ENCODE data around the gene EVI5. TPM values are rescaled to one million over a fixed set of nuclear protein-coding genes. Genes with fewer than 3 reads are reported as not detected.
"Not testable (repeated sequence)": the region's sequence is repeated elsewhere in the genome, so short reads cannot be mapped to it uniquely, and the experiment has no call there.

The EVI5 gene
- total RNA-seq, 1 experiment from 2014 or later: 11.4 TPM

DNA sequence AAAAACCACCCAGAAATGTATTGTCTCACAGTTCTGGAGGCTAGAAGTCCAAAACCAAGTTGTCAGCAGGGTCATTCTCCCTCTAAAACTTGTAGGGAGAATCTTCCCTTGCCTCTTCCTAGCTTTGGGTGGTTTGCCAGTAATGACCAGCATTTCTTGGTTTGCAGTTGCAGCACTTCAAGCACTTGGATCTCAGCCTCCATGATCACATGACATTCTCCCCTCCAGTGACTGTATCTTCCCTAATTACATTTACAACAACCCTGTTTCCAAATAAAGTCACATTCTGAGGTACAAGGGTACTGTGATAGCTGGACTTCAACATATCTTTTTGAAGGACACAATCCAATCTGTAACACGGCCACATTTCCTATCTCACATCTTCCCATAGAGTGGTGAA, 37.2 kb downstream of the EVI5 start:
- no peak for TF ChIP-seq CREB1 (CRISPR knock-in tag; IDR thresholded peaks at IDR 0.05)
- TF ChIP-seq, protein P1, sequence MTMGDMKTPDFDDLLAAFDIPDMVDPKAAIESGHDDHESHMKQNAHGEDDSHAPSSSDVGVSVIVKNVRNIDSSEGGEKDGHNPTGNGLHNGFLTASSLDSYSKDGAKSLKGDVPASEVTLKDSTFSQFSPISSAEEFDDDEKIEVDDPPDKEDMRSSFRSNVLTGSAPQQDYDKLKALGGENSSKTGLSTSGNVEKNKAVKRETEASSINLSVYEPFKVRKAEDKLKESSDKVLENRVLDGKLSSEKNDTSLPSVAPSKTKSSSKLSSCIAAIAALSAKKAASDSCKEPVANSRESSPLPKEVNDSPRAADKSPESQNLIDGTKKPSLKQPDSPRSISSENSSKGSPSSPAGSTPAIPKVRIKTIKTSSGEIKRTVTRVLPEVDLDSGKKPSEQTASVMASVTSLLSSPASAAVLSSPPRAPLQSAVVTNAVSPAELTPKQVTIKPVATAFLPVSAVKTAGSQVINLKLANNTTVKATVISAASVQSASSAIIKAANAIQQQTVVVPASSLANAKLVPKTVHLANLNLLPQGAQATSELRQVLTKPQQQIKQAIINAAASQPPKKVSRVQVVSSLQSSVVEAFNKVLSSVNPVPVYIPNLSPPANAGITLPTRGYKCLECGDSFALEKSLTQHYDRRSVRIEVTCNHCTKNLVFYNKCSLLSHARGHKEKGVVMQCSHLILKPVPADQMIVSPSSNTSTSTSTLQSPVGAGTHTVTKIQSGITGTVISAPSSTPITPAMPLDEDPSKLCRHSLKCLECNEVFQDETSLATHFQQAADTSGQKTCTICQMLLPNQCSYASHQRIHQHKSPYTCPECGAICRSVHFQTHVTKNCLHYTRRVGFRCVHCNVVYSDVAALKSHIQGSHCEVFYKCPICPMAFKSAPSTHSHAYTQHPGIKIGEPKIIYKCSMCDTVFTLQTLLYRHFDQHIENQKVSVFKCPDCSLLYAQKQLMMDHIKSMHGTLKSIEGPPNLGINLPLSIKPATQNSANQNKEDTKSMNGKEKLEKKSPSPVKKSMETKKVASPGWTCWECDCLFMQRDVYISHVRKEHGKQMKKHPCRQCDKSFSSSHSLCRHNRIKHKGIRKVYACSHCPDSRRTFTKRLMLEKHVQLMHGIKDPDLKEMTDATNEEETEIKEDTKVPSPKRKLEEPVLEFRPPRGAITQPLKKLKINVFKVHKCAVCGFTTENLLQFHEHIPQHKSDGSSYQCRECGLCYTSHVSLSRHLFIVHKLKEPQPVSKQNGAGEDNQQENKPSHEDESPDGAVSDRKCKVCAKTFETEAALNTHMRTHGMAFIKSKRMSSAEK (CRISPR knock-in tag; IDR thresholded peaks at IDR 0.05; ENCODE audit: borderline replicate concordance): no peak
- ChIA-PET CTCF (interaction anchor here (0.7 to 4.2 kb wide), 8 partner anchors 8 to 437 kb away, joined by 3 to 99 read pairs (median 10); partner anchors contain the start of genes EVI5 and RPL5), POLR2A (no interaction called here)
- no peaks in the 10 kb centered on the region for H3K27me3 Mint-ChIP-seq (ENCODE audit: low read depth)
- H3K27ac Mint-ChIP-seq: no peak overlapping the region
- ATAC-seq (no peak), DNase-seq (ENCODE audit: low spot score) (no peak)
- no peaks in the 10 kb centered on the region for H3K36me3 Mint-ChIP-seq
- H3K4me1 Mint-ChIP-seq: no peaks in the 10 kb centered on the region
- H3K4me3 Mint-ChIP-seq: no peak overlapping the region
- no peaks in the 10 kb centered on the region for H3K9me3 Mint-ChIP-seq

DNA sequence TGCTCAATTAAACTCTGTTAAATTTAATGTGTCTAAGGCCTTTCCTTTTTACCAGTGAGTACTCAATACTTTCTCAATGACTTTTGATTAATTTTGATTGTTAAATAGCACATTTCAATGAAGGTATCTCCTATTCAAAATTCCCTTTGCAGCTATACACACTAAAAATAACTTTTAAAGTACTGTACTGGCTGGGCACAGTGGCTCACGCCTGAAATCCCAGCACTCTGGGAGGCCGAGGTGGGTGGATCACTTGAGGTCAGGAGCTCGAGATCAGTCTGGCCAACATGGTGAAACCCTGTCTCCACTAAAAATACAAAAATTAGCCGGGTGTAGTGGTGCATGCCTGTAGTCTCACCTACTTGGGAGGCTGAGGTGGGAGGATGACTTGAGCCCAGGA, 38.7 kb downstream of the EVI5 start:
- CTCF ChIA-PET: interaction anchor here (4.2 kb wide), 1 partner anchor 73 kb away, joined by 99 read pairs; no protein-coding TSS in a partner anchor
- H3K27ac Mint-ChIP-seq; H3K27me3 Mint-ChIP-seq (ENCODE audit: low read depth); ATAC-seq; POLR2A ChIA-PET; H3K4me3 Mint-ChIP-seq; H3K36me3 Mint-ChIP-seq; H3K9me3 Mint-ChIP-seq; DNase-seq (ENCODE audit: low spot score); H3K4me1 Mint-ChIP-seq: not testable (repeated sequence)

DNA sequence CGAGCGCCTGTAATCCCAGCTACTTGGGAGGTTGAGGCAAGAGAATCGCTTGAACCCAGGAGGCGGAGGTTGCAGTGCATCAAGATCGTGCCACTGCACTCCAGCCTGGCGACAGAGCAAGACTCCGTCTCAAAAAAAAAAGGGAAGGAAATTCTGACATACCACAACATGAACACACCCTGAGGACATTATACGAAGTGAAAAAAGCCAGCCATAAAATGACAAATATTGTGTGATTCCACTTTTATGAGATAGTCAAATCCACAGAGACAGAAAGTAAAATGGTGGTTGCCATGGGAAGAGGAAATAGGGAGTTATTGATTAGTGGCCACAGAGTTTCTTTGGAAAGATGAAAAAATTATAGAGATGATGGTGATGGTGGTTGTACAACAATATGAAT, 41.7 kb downstream of the EVI5 start:
- CTCF ChIA-PET: no interaction called here
- no peaks in the 10 kb centered on the region for H3K4me1 Mint-ChIP-seq
- POLR2A ChIA-PET: no interaction called here
- H3K27ac Mint-ChIP-seq: no peak overlapping the region
- H3K4me3 Mint-ChIP-seq: no peak overlapping the region
- no peaks in the 10 kb centered on the region for H3K27me3 Mint-ChIP-seq (ENCODE audit: low read depth)
- DNase-seq (ENCODE audit: low spot score) (no peak), ATAC-seq (no peak)
- H3K9me3 Mint-ChIP-seq: no peaks in the 10 kb centered on the region
- H3K36me3 Mint-ChIP-seq: no peaks in the 10 kb centered on the region
- TF ChIP-seq, protein P2, sequence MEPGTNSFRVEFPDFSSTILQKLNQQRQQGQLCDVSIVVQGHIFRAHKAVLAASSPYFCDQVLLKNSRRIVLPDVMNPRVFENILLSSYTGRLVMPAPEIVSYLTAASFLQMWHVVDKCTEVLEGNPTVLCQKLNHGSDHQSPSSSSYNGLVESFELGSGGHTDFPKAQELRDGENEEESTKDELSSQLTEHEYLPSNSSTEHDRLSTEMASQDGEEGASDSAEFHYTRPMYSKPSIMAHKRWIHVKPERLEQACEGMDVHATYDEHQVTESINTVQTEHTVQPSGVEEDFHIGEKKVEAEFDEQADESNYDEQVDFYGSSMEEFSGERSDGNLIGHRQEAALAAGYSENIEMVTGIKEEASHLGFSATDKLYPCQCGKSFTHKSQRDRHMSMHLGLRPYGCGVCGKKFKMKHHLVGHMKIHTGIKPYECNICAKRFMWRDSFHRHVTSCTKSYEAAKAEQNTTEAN (CRISPR knock-in tag; IDR thresholded peaks at IDR 0.05): no peak
- TF ChIP-seq FOXK1 (CRISPR knock-in tag; IDR thresholded peaks at IDR 0.05) (no peak), NR2C2 (CRISPR knock-in tag; IDR thresholded peaks at IDR 0.05) (no peak), NR1H2 (CRISPR knock-in tag; IDR thresholded peaks at IDR 0.05) (no peak), NFE2L1 (CRISPR knock-in tag; IDR thresholded peaks at IDR 0.05) (no peak), ZNF416 (CRISPR knock-in tag; IDR thresholded peaks at IDR 0.05) (no peak), GTF2I (CRISPR knock-in tag; conservative IDR thresholded peaks at IDR 0.05) (no peak), TP53 (CRISPR knock-in tag; IDR thresholded peaks at IDR 0.05) (no peak), RELA (CRISPR knock-in tag; IDR thresholded peaks at IDR 0.05; ENCODE audit: borderline replicate concordance) (no peak), JAZF1 (CRISPR knock-in tag; IDR thresholded peaks at IDR 0.05) (no peak), JUN (CRISPR knock-in tag; IDR thresholded peaks at IDR 0.05) (no peak), ZNF219 (CRISPR knock-in tag; IDR thresholded peaks at IDR 0.05; ENCODE audit: borderline replicate concordance) (no peak), HMGA2 (CRISPR knock-in tag; IDR thresholded peaks at IDR 0.05) (no peak), ZNF232 (CRISPR knock-in tag; IDR thresholded peaks at IDR 0.05) (no peak), TCF7 (CRISPR knock-in tag; IDR thresholded peaks at IDR 0.05; ENCODE audit: low read depth) (no peak)
- TF ChIP-seq, protein P3, sequence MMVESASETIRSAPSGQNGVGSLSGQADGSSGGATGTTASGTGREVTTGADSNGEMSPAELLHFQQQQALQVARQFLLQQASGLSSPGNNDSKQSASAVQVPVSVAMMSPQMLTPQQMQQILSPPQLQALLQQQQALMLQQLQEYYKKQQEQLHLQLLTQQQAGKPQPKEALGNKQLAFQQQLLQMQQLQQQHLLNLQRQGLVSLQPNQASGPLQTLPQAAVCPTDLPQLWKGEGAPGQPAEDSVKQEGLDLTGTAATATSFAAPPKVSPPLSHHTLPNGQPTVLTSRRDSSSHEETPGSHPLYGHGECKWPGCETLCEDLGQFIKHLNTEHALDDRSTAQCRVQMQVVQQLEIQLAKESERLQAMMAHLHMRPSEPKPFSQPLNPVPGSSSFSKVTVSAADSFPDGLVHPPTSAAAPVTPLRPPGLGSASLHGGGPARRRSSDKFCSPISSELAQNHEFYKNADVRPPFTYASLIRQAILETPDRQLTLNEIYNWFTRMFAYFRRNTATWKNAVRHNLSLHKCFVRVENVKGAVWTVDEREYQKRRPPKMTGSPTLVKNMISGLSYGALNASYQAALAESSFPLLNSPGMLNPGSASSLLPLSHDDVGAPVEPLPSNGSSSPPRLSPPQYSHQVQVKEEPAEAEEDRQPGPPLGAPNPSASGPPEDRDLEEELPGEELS (CRISPR knock-in tag; IDR thresholded peaks at IDR 0.05): no peak
- TF ChIP-seq, protein P4, sequence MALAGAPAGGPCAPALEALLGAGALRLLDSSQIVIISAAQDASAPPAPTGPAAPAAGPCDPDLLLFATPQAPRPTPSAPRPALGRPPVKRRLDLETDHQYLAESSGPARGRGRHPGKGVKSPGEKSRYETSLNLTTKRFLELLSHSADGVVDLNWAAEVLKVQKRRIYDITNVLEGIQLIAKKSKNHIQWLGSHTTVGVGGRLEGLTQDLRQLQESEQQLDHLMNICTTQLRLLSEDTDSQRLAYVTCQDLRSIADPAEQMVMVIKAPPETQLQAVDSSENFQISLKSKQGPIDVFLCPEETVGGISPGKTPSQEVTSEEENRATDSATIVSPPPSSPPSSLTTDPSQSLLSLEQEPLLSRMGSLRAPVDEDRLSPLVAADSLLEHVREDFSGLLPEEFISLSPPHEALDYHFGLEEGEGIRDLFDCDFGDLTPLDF (CRISPR knock-in tag; IDR thresholded peaks at IDR 0.05): no peak
- TF ChIP-seq, protein P5, sequence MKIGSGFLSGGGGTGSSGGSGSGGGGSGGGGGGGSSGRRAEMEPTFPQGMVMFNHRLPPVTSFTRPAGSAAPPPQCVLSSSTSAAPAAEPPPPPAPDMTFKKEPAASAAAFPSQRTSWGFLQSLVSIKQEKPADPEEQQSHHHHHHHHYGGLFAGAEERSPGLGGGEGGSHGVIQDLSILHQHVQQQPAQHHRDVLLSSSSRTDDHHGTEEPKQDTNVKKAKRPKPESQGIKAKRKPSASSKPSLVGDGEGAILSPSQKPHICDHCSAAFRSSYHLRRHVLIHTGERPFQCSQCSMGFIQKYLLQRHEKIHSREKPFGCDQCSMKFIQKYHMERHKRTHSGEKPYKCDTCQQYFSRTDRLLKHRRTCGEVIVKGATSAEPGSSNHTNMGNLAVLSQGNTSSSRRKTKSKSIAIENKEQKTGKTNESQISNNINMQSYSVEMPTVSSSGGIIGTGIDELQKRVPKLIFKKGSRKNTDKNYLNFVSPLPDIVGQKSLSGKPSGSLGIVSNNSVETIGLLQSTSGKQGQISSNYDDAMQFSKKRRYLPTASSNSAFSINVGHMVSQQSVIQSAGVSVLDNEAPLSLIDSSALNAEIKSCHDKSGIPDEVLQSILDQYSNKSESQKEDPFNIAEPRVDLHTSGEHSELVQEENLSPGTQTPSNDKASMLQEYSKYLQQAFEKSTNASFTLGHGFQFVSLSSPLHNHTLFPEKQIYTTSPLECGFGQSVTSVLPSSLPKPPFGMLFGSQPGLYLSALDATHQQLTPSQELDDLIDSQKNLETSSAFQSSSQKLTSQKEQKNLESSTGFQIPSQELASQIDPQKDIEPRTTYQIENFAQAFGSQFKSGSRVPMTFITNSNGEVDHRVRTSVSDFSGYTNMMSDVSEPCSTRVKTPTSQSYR (CRISPR knock-in tag; IDR thresholded peaks at IDR 0.05): no peak
- TF ChIP-seq, protein P6, sequence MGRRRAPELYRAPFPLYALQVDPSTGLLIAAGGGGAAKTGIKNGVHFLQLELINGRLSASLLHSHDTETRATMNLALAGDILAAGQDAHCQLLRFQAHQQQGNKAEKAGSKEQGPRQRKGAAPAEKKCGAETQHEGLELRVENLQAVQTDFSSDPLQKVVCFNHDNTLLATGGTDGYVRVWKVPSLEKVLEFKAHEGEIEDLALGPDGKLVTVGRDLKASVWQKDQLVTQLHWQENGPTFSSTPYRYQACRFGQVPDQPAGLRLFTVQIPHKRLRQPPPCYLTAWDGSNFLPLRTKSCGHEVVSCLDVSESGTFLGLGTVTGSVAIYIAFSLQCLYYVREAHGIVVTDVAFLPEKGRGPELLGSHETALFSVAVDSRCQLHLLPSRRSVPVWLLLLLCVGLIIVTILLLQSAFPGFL (CRISPR knock-in tag; IDR thresholded peaks at IDR 0.05; ENCODE audit: borderline replicate concordance): no peak
